SK-N-SH treated with all-trans-retinoic acid at 6 μM for 48 hours (cell line): ENCODE results near the gene HOXB13.

Experiments used
- ATAC-seq: fragments of 200-7000 bp; cut with Tn5 transposase; 3 replicates; pipeline ENCODE4 v1.9.1; 2020; ENCODE audit warnings: mild to moderate bottlenecking, moderate library complexity
- ARNTL ChIP-seq: fragments of 450-650 bp; formaldehyde crosslinking; IDR thresholded peaks from 2 replicates; pipeline ENCODE4 v1.5.0; 2020; ENCODE audit warnings: low read depth, mild to moderate bottlenecking, moderate library complexity, borderline replicate concordance
- ESRRG ChIP-seq: fragments of 250-450 bp; sonication (Bioruptor Pico); IDR thresholded peaks from 2 replicates; pipeline ENCODE4 v1.6.1; 2021; ENCODE audit warnings: mild to moderate bottlenecking
- GLIS3 ChIP-seq: fragments of 250-450 bp; sonication (Bioruptor Pico); IDR thresholded peaks from 2 replicates; pipeline ENCODE4 v1.5.0; 2020; ENCODE audit warnings: mild to moderate bottlenecking, moderate library complexity
- ISL1 ChIP-seq: fragments of 250-450 bp; sonication (Bioruptor Pico); IDR thresholded peaks from 2 replicates; pipeline ENCODE4 v2.1.2; 2022; ENCODE audit warnings: mild to moderate bottlenecking, moderate library complexity
- OSR1 ChIP-seq: fragments of 250-450 bp; sonication (Bioruptor Pico); IDR thresholded peaks from 2 replicates; pipeline ENCODE4 v1.8.0; 2022; ENCODE audit warnings: moderate library complexity, mild to moderate bottlenecking, inconsistent platforms
- PPARA ChIP-seq: fragments of 250-450 bp; sonication (Bioruptor Pico); IDR thresholded peaks from 2 replicates; pipeline ENCODE4 v1.5.0; 2020; ENCODE audit warnings: mild to moderate bottlenecking, borderline replicate concordance
- RARB ChIP-seq: fragments of 250-450 bp; sonication (Bioruptor Pico); IDR thresholded peaks from 2 replicates; pipeline ENCODE4 v1.8.0; 2021; ENCODE audit warnings: mild to moderate bottlenecking, moderate library complexity
- SNAI2 ChIP-seq: fragments of 250-450 bp; sonication (Bioruptor Pico); IDR thresholded peaks from 2 replicates; pipeline ENCODE4 v1.5.0; 2020; ENCODE audit warnings: mild to moderate bottlenecking, moderate library complexity
- TOX ChIP-seq: fragments of 250-450 bp; sonication (Bioruptor Pico); IDR thresholded peaks from 2 replicates; pipeline ENCODE4 v1.8.0; 2021; ENCODE audit warnings: mild to moderate bottlenecking, moderate library complexity, borderline replicate concordance
- ZC3H10 ChIP-seq: fragments of 250-450 bp; sonication (Bioruptor Pico); IDR thresholded peaks from 2 replicates; pipeline ENCODE4 v1.5.1; 2021; ENCODE audit warnings: mild to moderate bottlenecking, moderate library complexity
- ZFP3 ChIP-seq: fragments of 250-450 bp; sonication (Bioruptor Pico); IDR thresholded peaks from 2 replicates; pipeline ENCODE4 v1.5.0; 2020; ENCODE audit warnings: mild to moderate bottlenecking, moderate library complexity
- ZFP30 ChIP-seq: fragments of 450-650 bp; formaldehyde crosslinking; IDR thresholded peaks from 2 replicates; pipeline ENCODE4 v1.5.0; 2022; ENCODE audit warnings: mild to moderate bottlenecking, moderate library complexity
- ZNF565 ChIP-seq: fragments of 450-650 bp; formaldehyde crosslinking; conservative IDR thresholded peaks from 2 replicates; pipeline ENCODE4 v1.5.0; 2020; ENCODE audit warnings: low read depth, mild to moderate bottlenecking, moderate library complexity
- ZNF70 ChIP-seq: fragments of 450-650 bp; formaldehyde crosslinking; IDR thresholded peaks from 2 replicates; pipeline ENCODE4 v1.5.0; 2020; ENCODE audit warnings: mild to moderate bottlenecking, moderate library complexity
- ZNF8 ChIP-seq: fragments of 450-650 bp; formaldehyde crosslinking; IDR thresholded peaks from 2 replicates; pipeline ENCODE4 v1.5.0; 2020; ENCODE audit warnings: mild to moderate bottlenecking, moderate library complexity
- TF ChIP-seq, protein P1 (sequence below): fragments of 250-450 bp; sonication (Bioruptor Pico); IDR thresholded peaks from 2 replicates; pipeline ENCODE4 v1.8.0; 2021; ENCODE audit warnings: low read depth, mild to moderate bottlenecking, moderate library complexity, borderline replicate concordance
- TF ChIP-seq, protein P2 (sequence below): fragments of 250-450 bp; sonication (Bioruptor Pico); IDR thresholded peaks from 2 replicates; pipeline ENCODE4 v1.5.1; 2020; ENCODE audit warnings: low read depth, mild to moderate bottlenecking, moderate library complexity
- TF ChIP-seq, protein P3 (sequence below): fragments of 250-450 bp; sonication (Bioruptor Pico); IDR thresholded peaks from 2 replicates; pipeline ENCODE4 v1.8.0; 2020; ENCODE audit warnings: mild to moderate bottlenecking, moderate library complexity, borderline replicate concordance
- TF ChIP-seq, protein P4 (sequence below): fragments of 250-450 bp; sonication (Bioruptor Pico); IDR thresholded peaks from 2 replicates; pipeline ENCODE4 v1.5.0; 2020; ENCODE audit warnings: mild to moderate bottlenecking, moderate library complexity

Gene HOXB13

DNA sequence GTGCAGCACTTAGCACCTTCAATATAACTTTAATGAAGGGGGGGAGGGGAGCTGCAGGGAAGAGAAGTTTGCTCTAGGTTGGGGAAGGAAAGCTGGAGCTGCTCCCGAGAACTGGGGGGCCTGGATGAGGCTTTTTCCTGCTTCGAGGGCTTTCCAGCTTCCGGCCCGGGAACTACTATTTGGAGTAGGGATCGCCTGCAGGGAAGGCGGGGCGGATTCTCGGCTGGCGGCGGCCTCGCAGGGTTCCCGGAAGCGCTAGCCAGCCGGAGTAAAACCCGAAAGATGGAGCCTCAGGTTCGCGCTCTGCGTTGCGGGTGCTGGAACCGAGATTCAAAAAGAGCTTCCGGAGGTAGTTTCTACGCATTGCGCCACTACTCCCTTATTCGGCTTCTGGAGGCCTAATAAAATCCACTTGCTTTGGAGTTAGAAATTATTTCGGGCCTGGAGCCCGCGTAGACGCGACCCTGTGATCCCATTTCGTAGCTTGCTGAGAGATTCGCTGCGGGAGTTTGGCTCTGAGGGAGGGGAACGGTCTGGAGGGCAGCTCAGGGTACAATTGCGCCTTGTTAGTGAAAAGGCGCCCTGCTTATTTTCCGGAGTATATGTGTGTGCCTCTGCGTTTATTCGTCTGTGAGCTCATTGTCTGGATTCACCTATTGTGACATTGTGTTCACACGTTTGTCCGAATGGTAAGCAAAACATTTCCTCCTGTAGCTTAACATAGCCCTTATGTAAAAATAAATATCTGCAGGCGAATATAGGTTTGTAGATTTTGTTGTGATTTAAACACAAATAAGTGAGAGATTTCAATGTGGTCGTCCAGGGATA, 4.9 kb downstream of the HOXB13 start:
- TF ChIP-seq, protein P1, sequence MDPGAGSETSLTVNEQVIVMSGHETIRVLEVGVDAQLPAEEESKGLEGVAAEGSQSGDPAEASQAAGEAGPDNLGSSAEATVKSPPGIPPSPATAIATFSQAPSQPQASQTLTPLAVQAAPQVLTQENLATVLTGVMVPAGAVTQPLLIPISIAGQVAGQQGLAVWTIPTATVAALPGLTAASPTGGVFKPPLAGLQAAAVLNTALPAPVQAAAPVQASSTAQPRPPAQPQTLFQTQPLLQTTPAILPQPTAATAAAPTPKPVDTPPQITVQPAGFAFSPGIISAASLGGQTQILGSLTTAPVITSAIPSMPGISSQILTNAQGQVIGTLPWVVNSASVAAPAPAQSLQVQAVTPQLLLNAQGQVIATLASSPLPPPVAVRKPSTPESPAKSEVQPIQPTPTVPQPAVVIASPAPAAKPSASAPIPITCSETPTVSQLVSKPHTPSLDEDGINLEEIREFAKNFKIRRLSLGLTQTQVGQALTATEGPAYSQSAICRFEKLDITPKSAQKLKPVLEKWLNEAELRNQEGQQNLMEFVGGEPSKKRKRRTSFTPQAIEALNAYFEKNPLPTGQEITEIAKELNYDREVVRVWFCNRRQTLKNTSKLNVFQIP (CRISPR knock-in tag), result no peak
- TF ChIP-seq ZNF8 (CRISPR knock-in tag), result no peak
- no peak for TF ChIP-seq GLIS3 (CRISPR knock-in tag)
- TF ChIP-seq ARNTL (CRISPR knock-in tag), result no peak
- TF ChIP-seq SNAI2 (CRISPR knock-in tag), result no peak
- TF ChIP-seq ZNF70 (CRISPR knock-in tag), result no peak
- TF ChIP-seq, protein P2, sequence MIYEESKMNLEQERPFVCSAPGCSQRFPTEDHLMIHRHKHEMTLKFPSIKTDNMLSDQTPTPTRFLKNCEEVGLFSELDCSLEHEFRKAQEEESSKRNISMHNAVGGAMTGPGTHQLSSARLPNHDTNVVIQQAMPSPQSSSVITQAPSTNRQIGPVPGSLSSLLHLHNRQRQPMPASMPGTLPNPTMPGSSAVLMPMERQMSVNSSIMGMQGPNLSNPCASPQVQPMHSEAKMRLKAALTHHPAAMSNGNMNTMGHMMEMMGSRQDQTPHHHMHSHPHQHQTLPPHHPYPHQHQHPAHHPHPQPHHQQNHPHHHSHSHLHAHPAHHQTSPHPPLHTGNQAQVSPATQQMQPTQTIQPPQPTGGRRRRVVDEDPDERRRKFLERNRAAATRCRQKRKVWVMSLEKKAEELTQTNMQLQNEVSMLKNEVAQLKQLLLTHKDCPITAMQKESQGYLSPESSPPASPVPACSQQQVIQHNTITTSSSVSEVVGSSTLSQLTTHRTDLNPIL, result no peak
- no peak for TF ChIP-seq ISL1
- TF ChIP-seq ZFP3 (CRISPR knock-in tag), result no peak
- no peak for TF ChIP-seq ZFP30 (CRISPR knock-in tag)
- TF ChIP-seq ESRRG, result no peak
- TF ChIP-seq, all 23 proteins: peak for 0
- no peak for ATAC-seq

DNA sequence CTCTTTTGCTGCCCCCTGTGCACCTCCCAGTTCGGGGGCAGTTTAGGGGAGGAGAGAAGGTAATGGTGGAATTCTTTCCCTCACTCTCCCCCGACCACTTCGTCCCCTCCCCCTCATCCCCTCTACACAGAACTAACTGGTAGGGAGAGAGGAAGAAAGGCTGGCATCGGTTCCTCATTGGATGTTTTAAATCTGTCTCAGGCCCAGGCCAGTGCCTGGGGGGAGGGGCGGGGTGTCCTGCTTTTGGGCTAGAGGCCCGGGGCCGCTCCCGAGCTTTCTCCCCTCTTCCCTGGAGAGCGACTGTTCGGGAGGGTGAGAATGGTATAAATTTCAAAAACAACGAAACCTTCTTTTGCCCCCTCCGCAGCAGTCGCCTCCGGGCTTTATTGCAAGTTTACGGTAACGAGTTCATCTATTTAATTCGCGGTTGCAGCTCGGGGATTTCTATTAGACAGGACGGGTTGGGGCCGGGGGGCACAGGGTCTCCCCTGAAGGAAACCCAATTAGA, 5.6 kb downstream of the HOXB13 start, which contains the start of gene PRAC2:
Gene PRAC2 (plus strand): TSS at position 271 of the 508 bp plus-strand sequence. CDS start 1,226 bp downstream, outside the sequence.
- TF ChIP-seq ZNF8 (CRISPR knock-in tag) (no peak), ZNF565 (CRISPR knock-in tag) (no peak), ZNF70 (CRISPR knock-in tag) (no peak), GLIS3 (CRISPR knock-in tag) (no peak), ZFP3 (CRISPR knock-in tag) (no peak), ZC3H10 (CRISPR knock-in tag) (no peak), SNAI2 (CRISPR knock-in tag) (no peak)
- TF ChIP-seq, protein P2, result no peak
- ATAC-seq, result no peak

DNA sequence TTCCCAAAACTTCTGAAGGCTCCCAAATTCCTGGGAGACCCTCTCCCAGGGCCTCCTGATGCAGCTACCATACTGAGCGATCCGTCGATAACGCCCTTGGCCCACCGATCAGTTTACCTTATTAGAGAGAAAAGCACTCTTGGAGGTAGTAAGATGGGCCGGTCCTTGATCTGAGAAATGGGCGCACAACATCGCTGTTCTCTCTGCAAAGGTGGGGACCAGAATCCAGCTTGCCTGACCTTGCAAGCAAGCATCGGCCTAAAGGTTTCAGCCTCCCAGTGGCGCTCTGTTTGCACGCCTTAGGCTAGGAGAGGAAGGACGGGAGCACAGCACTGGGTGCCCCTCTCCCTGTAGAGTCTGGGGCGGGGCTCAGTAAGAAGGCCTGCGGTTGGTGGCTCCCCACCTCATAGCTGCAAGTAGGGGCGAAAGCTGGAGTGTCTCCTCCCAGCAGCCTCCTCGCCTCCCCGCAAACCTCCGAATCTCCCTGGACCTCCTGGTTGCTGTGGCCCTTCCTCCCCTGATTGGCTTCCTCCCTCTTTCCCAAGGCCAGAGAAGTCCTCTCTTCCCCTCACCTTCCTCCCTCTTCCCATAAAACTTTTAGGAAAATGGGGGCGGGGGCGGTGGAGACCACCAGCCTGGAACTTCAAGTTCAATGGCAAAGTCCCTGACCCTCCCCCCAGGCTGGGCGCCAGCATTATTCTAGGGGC, 6.2 kb downstream of the HOXB13 start, which contains the start of gene PRAC1:
Gene PRAC1 (minus strand): TSS at position 318 of the 707 bp plus-strand sequence. CDS start 126 bp downstream, at position 192.
- ATAC-seq, result no peak
- TF ChIP-seq TOX (no peak), ESRRG (no peak), RARB (CRISPR knock-in tag) (no peak), ZFP30 (CRISPR knock-in tag) (no peak), ZC3H10 (CRISPR knock-in tag) (no peak), ZNF565 (CRISPR knock-in tag) (no peak), ARNTL (CRISPR knock-in tag) (no peak), OSR1 (CRISPR knock-in tag) (no peak), ZNF8 (CRISPR knock-in tag) (no peak), ZNF70 (CRISPR knock-in tag) (no peak), SNAI2 (CRISPR knock-in tag) (no peak), ZFP3 (CRISPR knock-in tag) (no peak), PPARA (CRISPR knock-in tag) (no peak), ISL1 (no peak), GLIS3 (CRISPR knock-in tag) (no peak)
- TF ChIP-seq, protein P2, result no peak
- TF ChIP-seq, protein P3, sequence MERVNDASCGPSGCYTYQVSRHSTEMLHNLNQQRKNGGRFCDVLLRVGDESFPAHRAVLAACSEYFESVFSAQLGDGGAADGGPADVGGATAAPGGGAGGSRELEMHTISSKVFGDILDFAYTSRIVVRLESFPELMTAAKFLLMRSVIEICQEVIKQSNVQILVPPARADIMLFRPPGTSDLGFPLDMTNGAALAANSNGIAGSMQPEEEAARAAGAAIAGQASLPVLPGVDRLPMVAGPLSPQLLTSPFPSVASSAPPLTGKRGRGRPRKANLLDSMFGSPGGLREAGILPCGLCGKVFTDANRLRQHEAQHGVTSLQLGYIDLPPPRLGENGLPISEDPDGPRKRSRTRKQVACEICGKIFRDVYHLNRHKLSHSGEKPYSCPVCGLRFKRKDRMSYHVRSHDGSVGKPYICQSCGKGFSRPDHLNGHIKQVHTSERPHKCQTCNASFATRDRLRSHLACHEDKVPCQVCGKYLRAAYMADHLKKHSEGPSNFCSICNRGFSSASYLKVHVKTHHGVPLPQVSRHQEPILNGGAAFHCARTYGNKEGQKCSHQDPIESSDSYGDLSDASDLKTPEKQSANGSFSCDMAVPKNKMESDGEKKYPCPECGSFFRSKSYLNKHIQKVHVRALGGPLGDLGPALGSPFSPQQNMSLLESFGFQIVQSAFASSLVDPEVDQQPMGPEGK (CRISPR knock-in tag), result no peak
- TF ChIP-seq, protein P1 (CRISPR knock-in tag), result no peak
- TF ChIP-seq, protein P4, sequence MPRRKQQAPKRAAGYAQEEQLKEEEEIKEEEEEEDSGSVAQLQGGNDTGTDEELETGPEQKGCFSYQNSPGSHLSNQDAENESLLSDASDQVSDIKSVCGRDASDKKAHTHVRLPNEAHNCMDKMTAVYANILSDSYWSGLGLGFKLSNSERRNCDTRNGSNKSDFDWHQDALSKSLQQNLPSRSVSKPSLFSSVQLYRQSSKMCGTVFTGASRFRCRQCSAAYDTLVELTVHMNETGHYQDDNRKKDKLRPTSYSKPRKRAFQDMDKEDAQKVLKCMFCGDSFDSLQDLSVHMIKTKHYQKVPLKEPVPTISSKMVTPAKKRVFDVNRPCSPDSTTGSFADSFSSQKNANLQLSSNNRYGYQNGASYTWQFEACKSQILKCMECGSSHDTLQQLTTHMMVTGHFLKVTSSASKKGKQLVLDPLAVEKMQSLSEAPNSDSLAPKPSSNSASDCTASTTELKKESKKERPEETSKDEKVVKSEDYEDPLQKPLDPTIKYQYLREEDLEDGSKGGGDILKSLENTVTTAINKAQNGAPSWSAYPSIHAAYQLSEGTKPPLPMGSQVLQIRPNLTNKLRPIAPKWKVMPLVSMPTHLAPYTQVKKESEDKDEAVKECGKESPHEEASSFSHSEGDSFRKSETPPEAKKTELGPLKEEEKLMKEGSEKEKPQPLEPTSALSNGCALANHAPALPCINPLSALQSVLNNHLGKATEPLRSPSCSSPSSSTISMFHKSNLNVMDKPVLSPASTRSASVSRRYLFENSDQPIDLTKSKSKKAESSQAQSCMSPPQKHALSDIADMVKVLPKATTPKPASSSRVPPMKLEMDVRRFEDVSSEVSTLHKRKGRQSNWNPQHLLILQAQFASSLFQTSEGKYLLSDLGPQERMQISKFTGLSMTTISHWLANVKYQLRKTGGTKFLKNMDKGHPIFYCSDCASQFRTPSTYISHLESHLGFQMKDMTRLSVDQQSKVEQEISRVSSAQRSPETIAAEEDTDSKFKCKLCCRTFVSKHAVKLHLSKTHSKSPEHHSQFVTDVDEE (CRISPR knock-in tag), result no peak
